ENCODE results near the gene SLC39A6. TPM values are rescaled to one million over a fixed set of nuclear protein-coding genes. Genes with fewer than 3 reads are reported as not detected.
A peak's percentile ranks its signal among the peaks of the same experiment; 100 is the strongest.

The SLC39A6 gene
- total and polyA plus RNA-seq, 2 donors (not counting 3 experiments of a cell fraction or from before 2014, with no cell fraction given) = 13.8 to 23.1 TPM

DNA sequence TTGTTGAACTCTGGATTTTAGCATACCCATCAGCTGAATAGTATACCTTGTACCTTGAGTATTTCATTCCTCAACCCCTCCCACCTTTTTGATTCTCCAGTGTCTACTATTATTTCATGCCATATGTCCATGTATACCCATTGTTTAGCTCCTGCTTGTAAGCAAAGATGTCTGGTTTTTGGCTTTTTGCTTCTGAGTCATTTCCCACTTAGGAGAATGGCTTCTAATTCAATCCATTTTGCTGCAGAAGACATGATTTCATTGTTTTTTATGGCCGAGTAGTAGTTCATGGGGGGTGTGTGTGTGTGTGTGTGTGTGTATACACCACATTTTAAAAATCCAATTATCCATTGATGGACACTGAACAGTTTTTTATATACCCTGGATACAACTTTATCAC is 33.8 kb upstream of the SLC39A6 start:
- Histone ChIP-seq H3K4me2 (ENCODE audit: insufficient read depth, low read length) (no peak overlapping the region), H3K9me3 (replicated peaks; ENCODE audit: control insufficient read depth, insufficient read depth, low read length) (no peaks in the 10 kb centered on the region), H3K27me3 (ENCODE audit: control insufficient read depth in 2 of 2, insufficient read depth in 2 of 2, low read length in 2 of 2) (no peaks in the 10 kb centered on the region), H3K27ac (ENCODE audit: insufficient read depth, low read depth, low read length) (peak overlapping the region; percentile 63), H3K9me1 (replicated peaks; ENCODE audit: control insufficient read depth, extremely low read depth, insufficient read depth, low read length) (no peaks in the 10 kb centered on the region), H3K9ac (replicated peaks; ENCODE audit: extremely low read depth, insufficient read depth, low read length) (no peak overlapping the region), H3K36me3 (ENCODE audit: control insufficient read depth in 2 of 2, extremely low read depth in 1 of 2, insufficient read depth in 2 of 2, low read length in 2 of 2) (peaks cover 8 to 15% of the 10 kb centered on the region in 2 experiments), H3K4me1 (ENCODE audit: control insufficient read depth, extremely low read depth, insufficient read depth, low read length) (peaks cover 32% of the 10 kb centered on the region), H3K4me3 (replicated peaks in 1 of 3; ENCODE audit: insufficient read depth in 1 of 3, low read depth in 1 of 3, low read length in 3 of 3) (no peak overlapping the region), H2AFZ (ENCODE audit: low read depth, low read length) (no peak overlapping the region), H3K79me2 (ENCODE audit: control insufficient read depth, insufficient read depth, low read length) (peaks cover 2% of the 10 kb centered on the region), H4K20me1 (replicated peaks; ENCODE audit: control insufficient read depth, extremely low read depth, insufficient read depth, low read length) (no peaks in the 10 kb centered on the region)
- intact Hi-C loops (cut with micrococcal nuclease) = no loop called here
- dilution Hi-C loops (cut with MboI; ENCODE audit: extremely low pct_ligation_motif_present, low sequenced_read_pairs) = no loop called here
- ChIA-PET POLR2A (interaction anchor here (0.7 kb wide), 2 partner anchors 9 to 43 kb away, joined by 3 to 4 read pairs; no protein-coding TSS in a partner anchor), CTCF (interaction anchor here (0.7 to 1.1 kb wide), 3 partner anchors 10 to 28 kb away, joined by 3 read pairs; no protein-coding TSS in a partner anchor)
- BruUV-seq (replicated peaks) = no TSS peak
- DNase-seq (ENCODE audit: low read depth, low spot score) = peak; percentile 79
- FAIRE-seq = peak; percentile 75
- peak; percentile 55 for TF ChIP-seq FOS (IDR thresholded peaks at IDR 0.05; ENCODE audit: borderline replicate concordance, insufficient read depth, low read length)
- peak; percentile 59 for TF ChIP-seq JUN (IDR thresholded peaks at IDR 0.05; ENCODE audit: borderline replicate concordance, insufficient read depth, insufficient read length, low read depth)
- TF ChIP-seq, protein P1, sequence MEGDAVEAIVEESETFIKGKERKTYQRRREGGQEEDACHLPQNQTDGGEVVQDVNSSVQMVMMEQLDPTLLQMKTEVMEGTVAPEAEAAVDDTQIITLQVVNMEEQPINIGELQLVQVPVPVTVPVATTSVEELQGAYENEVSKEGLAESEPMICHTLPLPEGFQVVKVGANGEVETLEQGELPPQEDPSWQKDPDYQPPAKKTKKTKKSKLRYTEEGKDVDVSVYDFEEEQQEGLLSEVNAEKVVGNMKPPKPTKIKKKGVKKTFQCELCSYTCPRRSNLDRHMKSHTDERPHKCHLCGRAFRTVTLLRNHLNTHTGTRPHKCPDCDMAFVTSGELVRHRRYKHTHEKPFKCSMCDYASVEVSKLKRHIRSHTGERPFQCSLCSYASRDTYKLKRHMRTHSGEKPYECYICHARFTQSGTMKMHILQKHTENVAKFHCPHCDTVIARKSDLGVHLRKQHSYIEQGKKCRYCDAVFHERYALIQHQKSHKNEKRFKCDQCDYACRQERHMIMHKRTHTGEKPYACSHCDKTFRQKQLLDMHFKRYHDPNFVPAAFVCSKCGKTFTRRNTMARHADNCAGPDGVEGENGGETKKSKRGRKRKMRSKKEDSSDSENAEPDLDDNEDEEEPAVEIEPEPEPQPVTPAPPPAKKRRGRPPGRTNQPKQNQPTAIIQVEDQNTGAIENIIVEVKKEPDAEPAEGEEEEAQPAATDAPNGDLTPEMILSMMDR (IDR thresholded peaks at IDR 0.05; ENCODE audit: extremely low read depth in 1 of 2, insufficient read depth in 1 of 2, low read depth in 1 of 2, low read length in 2 of 2) = no peak

GRCh38 chr18:36160959-36161371 is 31.8 kb upstream of the SLC39A6 start:
- no peaks in the 10 kb centered on the region for H3K27me3 ChIP-seq (ENCODE audit: control insufficient read depth in 2 of 2, insufficient read depth in 2 of 2, low read length in 2 of 2)
- no peaks in the 10 kb centered on the region for H3K9me1 ChIP-seq (replicated peaks; ENCODE audit: control insufficient read depth, extremely low read depth, insufficient read depth, low read length)
- dilution Hi-C loops (cut with MboI; ENCODE audit: extremely low pct_ligation_motif_present, low sequenced_read_pairs) = no loop called here
- DNase-seq (ENCODE audit: low read depth, low spot score) (no peak), FAIRE-seq (no peak)
- H4K20me1 ChIP-seq (replicated peaks; ENCODE audit: control insufficient read depth, extremely low read depth, insufficient read depth, low read length) = no peaks in the 10 kb centered on the region
- TF ChIP-seq EZH2 (IDR thresholded peaks at IDR 0.05; ENCODE audit: borderline replicate concordance, low read depth, low read length, severe bottlenecking) = no peak
- no peak for TF ChIP-seq POLR2AphosphoS5 (IDR thresholded peaks at IDR 0.05; ENCODE audit: insufficient read depth, low read depth, low read length)
- no peak for TF ChIP-seq MAX (IDR thresholded peaks at IDR 0.05; ENCODE audit: insufficient read depth, insufficient read length)
- TF ChIP-seq POLR2A (IDR thresholded peaks at IDR 0.05; ENCODE audit: low read depth, low read length) = no peak
- no peak for TF ChIP-seq GATA2 (IDR thresholded peaks at IDR 0.05; ENCODE audit: insufficient read depth, insufficient read length, low read depth, low read length)
- TF ChIP-seq MYC (IDR thresholded peaks at IDR 0.05; ENCODE audit: low read depth, low read length) = no peak
- TF ChIP-seq FOS (IDR thresholded peaks at IDR 0.05; ENCODE audit: borderline replicate concordance, insufficient read depth, low read length) = no peak
- no peak for TF ChIP-seq JUN (IDR thresholded peaks at IDR 0.05; ENCODE audit: borderline replicate concordance, insufficient read depth, insufficient read length, low read depth)
- TF ChIP-seq, protein P1 (IDR thresholded peaks at IDR 0.05; ENCODE audit: extremely low read depth in 1 of 2, insufficient read depth in 1 of 2, low read depth in 1 of 2, low read length in 2 of 2) = no peak
- H3K4me2 ChIP-seq (ENCODE audit: insufficient read depth, low read length) = no peak overlapping the region
- ChIA-PET CTCF (interaction anchor here (1.0 to 1.7 kb wide), 2 partner anchors 14 to 123 kb away, joined by 3 to 4 read pairs; no protein-coding TSS in a partner anchor), POLR2A (no interaction called here)
- H3K79me2 ChIP-seq (ENCODE audit: control insufficient read depth, insufficient read depth, low read length) = peaks cover 2% of the 10 kb centered on the region
- no peak overlapping the region for H3K4me3 ChIP-seq (replicated peaks in 1 of 3; ENCODE audit: insufficient read depth in 1 of 3, low read depth in 1 of 3, low read length in 3 of 3)
- H3K4me1 ChIP-seq (ENCODE audit: control insufficient read depth, extremely low read depth, insufficient read depth, low read length) = peaks cover 36% of the 10 kb centered on the region
- intact Hi-C loops (cut with micrococcal nuclease) = no loop called here
- no peak overlapping the region for H2AFZ ChIP-seq (ENCODE audit: low read depth, low read length)
- H3K9me3 ChIP-seq (replicated peaks; ENCODE audit: control insufficient read depth, insufficient read depth, low read length) = no peaks in the 10 kb centered on the region
- H3K27ac ChIP-seq (ENCODE audit: insufficient read depth, low read depth, low read length) = no peak overlapping the region
- BruUV-seq (replicated peaks) = no TSS peak
- peaks cover 8 to 19% of the 10 kb centered on the region in 2 experiments for H3K36me3 ChIP-seq (ENCODE audit: control insufficient read depth in 2 of 2, extremely low read depth in 1 of 2, insufficient read depth in 2 of 2, low read length in 2 of 2)
- H3K9ac ChIP-seq (replicated peaks; ENCODE audit: extremely low read depth, insufficient read depth, low read length) = no peak overlapping the region
